ENCODE results near the gene PAN2. TPM values are rescaled to one million over a fixed set of nuclear protein-coding genes. Genes with fewer than 3 reads are reported as not detected.
"Not testable (repeated sequence)": the region's sequence is repeated elsewhere in the genome, so short reads cannot be mapped to it uniquely, and the experiment has no call there.

The PAN2 gene
- total and polyA plus RNA-seq, 2 donors (not counting 3 experiments of a cell fraction or from before 2014, with no cell fraction given), result 21.5 to 21.9 TPM

DNA sequence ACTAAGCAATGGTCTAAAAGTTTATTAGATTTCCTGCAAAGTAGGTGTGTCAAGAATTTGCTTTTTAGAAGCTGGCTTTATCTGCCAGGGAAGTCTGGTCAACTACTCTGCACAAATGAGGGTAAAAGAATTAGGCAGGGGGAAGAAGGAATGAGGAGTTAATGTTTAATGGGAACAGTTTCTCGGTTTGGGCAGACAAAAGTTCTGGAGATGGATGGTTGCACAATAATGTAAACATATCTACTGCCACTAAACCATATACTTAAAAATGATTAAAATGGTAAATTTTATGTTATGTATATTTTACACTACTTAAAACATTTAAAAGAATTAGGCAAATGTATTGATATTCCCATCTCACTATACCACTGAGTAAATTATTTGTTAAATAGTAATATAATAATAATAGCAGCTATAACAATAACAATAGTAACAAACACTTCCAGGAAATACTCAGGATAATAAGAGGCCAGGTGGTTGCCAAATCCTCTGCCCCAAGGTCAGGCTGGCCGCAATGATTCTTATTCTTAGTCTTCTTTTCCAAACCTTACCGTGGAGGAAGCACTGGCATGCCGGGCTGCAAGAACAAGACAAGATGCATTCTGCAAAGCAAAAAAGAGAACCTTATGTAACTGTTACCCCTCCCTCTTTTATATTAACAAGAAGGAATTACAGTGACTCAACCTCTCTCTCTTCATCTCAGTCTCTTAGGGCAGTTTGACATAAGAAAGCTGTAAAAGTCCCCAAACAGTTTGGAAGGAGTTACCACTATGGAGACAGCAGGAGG, 47.6 kb downstream of the PAN2 start:
- dilution Hi-C loops (cut with MboI; ENCODE audit: extremely low pct_ligation_motif_present, low sequenced_read_pairs), result no loop called here
- H3K36me3 ChIP-seq (ENCODE audit: control insufficient read depth in 2 of 2, extremely low read depth in 1 of 2, insufficient read depth in 2 of 2, low read length in 2 of 2), result peaks cover 15 to 26% of the 10 kb centered on the region in 2 experiments
- H2AFZ ChIP-seq (ENCODE audit: low read depth, low read length), result no peak overlapping the region
- FAIRE-seq, result peak; percentile 60
- no peaks in the 10 kb centered on the region for H3K27me3 ChIP-seq (ENCODE audit: control insufficient read depth in 2 of 2, insufficient read depth in 2 of 2, low read length in 2 of 2)
- H3K27ac ChIP-seq (ENCODE audit: insufficient read depth, low read depth, low read length), result no peak overlapping the region
- ChIA-PET CTCF (interaction anchor here (0.8 to 1.9 kb wide), 6 partner anchors 9 to 178 kb away, joined by 3 to 17 read pairs (median 4); partner anchors contain the start of gene RNF41), POLR2A (no interaction called here)
- H3K4me1 ChIP-seq (ENCODE audit: control insufficient read depth, extremely low read depth, insufficient read depth, low read length), result peaks cover 8% of the 10 kb centered on the region
- no peaks in the 10 kb centered on the region for H3K9me1 ChIP-seq (replicated peaks; ENCODE audit: control insufficient read depth, extremely low read depth, insufficient read depth, low read length)
- no peaks in the 10 kb centered on the region for H3K9me3 ChIP-seq (replicated peaks; ENCODE audit: control insufficient read depth, insufficient read depth, low read length)
- no peak overlapping the region for H3K9ac ChIP-seq (replicated peaks; ENCODE audit: extremely low read depth, insufficient read depth, low read length)
- H3K4me3 ChIP-seq (replicated peaks in 1 of 3; ENCODE audit: insufficient read depth in 1 of 3, low read depth in 1 of 3, low read length in 3 of 3), result no peak overlapping the region
- no peak overlapping the region for H3K4me2 ChIP-seq (ENCODE audit: insufficient read depth, low read length)
- no peak for TF ChIP-seq POLR2AphosphoS5 (IDR thresholded peaks at IDR 0.05; ENCODE audit: insufficient read depth, low read depth, low read length)
- no peak for TF ChIP-seq MYC (IDR thresholded peaks at IDR 0.05; ENCODE audit: low read depth, low read length)
- TF ChIP-seq JUN (IDR thresholded peaks at IDR 0.05; ENCODE audit: borderline replicate concordance, insufficient read depth, insufficient read length, low read depth), result no peak
- TF ChIP-seq, protein P1, sequence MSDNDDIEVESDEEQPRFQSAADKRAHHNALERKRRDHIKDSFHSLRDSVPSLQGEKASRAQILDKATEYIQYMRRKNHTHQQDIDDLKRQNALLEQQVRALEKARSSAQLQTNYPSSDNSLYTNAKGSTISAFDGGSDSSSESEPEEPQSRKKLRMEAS (IDR thresholded peaks at IDR 0.05; ENCODE audit: insufficient read depth, insufficient read length), result no peak
- no peak for TF ChIP-seq POLR2A (IDR thresholded peaks at IDR 0.05; ENCODE audit: low read depth, low read length)
- TF ChIP-seq GATA2 (IDR thresholded peaks at IDR 0.05; ENCODE audit: insufficient read depth, insufficient read length, low read depth, low read length), result no peak
- TF ChIP-seq FOS (IDR thresholded peaks at IDR 0.05; ENCODE audit: borderline replicate concordance, insufficient read depth, low read length), result no peak
- TF ChIP-seq, protein P2, sequence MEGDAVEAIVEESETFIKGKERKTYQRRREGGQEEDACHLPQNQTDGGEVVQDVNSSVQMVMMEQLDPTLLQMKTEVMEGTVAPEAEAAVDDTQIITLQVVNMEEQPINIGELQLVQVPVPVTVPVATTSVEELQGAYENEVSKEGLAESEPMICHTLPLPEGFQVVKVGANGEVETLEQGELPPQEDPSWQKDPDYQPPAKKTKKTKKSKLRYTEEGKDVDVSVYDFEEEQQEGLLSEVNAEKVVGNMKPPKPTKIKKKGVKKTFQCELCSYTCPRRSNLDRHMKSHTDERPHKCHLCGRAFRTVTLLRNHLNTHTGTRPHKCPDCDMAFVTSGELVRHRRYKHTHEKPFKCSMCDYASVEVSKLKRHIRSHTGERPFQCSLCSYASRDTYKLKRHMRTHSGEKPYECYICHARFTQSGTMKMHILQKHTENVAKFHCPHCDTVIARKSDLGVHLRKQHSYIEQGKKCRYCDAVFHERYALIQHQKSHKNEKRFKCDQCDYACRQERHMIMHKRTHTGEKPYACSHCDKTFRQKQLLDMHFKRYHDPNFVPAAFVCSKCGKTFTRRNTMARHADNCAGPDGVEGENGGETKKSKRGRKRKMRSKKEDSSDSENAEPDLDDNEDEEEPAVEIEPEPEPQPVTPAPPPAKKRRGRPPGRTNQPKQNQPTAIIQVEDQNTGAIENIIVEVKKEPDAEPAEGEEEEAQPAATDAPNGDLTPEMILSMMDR (IDR thresholded peaks at IDR 0.05; ENCODE audit: extremely low read depth in 1 of 2, insufficient read depth in 1 of 2, low read depth in 1 of 2, low read length in 2 of 2), result no peak
- TF ChIP-seq EZH2 (IDR thresholded peaks at IDR 0.05; ENCODE audit: borderline replicate concordance, low read depth, low read length, severe bottlenecking), result no peak
- DNase-seq (ENCODE audit: low read depth, low spot score), result peak; percentile 27
- peaks cover 35% of the 10 kb centered on the region for H3K79me2 ChIP-seq (ENCODE audit: control insufficient read depth, insufficient read depth, low read length)
- peaks cover 3% of the 10 kb centered on the region for H4K20me1 ChIP-seq (replicated peaks; ENCODE audit: control insufficient read depth, extremely low read depth, insufficient read depth, low read length)
- intact Hi-C loops (cut with micrococcal nuclease), result no loop called here
- no TSS peak for BruUV-seq (replicated peaks)

DNA sequence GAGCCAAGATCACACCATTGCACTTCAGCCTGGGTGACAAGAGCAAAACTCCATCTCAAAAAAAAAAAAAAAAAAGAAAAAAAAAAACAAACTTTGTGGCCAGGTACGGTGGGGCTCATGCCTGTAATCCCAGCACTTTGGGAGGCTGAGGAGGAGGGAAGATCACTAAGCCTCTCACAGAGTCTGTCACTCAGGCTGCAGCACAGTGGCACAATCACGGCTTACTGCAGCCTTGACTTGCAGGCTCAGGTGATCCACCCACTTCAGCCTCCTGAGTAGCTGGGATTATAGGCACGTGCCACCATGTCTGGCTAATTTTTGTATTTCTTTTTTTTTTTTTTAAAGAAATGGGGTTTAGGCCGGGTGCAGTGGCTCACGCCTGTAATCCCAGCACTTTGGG, 49.5 kb downstream of the PAN2 start:
- H3K4me3 ChIP-seq (replicated peaks in 1 of 3; ENCODE audit: insufficient read depth in 1 of 3, low read depth in 1 of 3, low read length in 3 of 3); H3K9ac ChIP-seq (replicated peaks; ENCODE audit: extremely low read depth, insufficient read depth, low read length); FAIRE-seq; BruUV-seq (replicated peaks); dilution Hi-C loops (cut with MboI; ENCODE audit: extremely low pct_ligation_motif_present, low sequenced_read_pairs); H3K9me1 ChIP-seq (replicated peaks; ENCODE audit: control insufficient read depth, extremely low read depth, insufficient read depth, low read length); H3K27me3 ChIP-seq (ENCODE audit: control insufficient read depth in 2 of 2, insufficient read depth in 2 of 2, low read length in 2 of 2); H3K9me3 ChIP-seq (replicated peaks; ENCODE audit: control insufficient read depth, insufficient read depth, low read length); CTCF ChIA-PET; H3K4me2 ChIP-seq (ENCODE audit: insufficient read depth, low read length); DNase-seq (ENCODE audit: low read depth, low spot score); H2AFZ ChIP-seq (ENCODE audit: low read depth, low read length); POLR2A ChIA-PET; H3K4me1 ChIP-seq (ENCODE audit: control insufficient read depth, extremely low read depth, insufficient read depth, low read length); intact Hi-C loops (cut with micrococcal nuclease); H4K20me1 ChIP-seq (replicated peaks; ENCODE audit: control insufficient read depth, extremely low read depth, insufficient read depth, low read length); H3K27ac ChIP-seq (ENCODE audit: insufficient read depth, low read depth, low read length): not testable (repeated sequence)
- H3K79me2 ChIP-seq (ENCODE audit: control insufficient read depth, insufficient read depth, low read length), result peaks cover 20% of the 10 kb centered on the region
- peaks cover 18 to 29% of the 10 kb centered on the region in 2 experiments for H3K36me3 ChIP-seq (ENCODE audit: control insufficient read depth in 2 of 2, extremely low read depth in 1 of 2, insufficient read depth in 2 of 2, low read length in 2 of 2)
